Right atrium auricular region (tissue), 2 donors: ENCODE data around the gene HAL. TPM values are rescaled to one million over a fixed set of nuclear protein-coding genes. Genes with fewer than 3 reads are reported as not detected.

Experiments
- DNase-seq: peaks from one replicate; pipeline ENCODE4 v3.0.0-alpha.2; 2019; ENCODE audit warnings: low spot score
- H3K27ac ChIP-seq, 2 donors: fragments of 200-600 bp; sonication (generic); 1 replicate in 1 of 2; 2 replicates in 1 of 2; pipeline ENCODE4 v1.5.1; 2016 to 2019
- H3K27me3 ChIP-seq, 2 donors: fragments of 200-600 bp; sonication (generic); one replicate each; pipeline versions ENCODE4 v1.5.1 to v1.6.0; 2017 to 2019
- H3K36me3 ChIP-seq: fragments of 200-600 bp; sonication (generic); one replicate; pipeline ENCODE4 v1.5.1; 2016
- H3K4me1 ChIP-seq, 2 donors: fragments of 200-600 bp; sonication (generic); one replicate each; pipeline versions ENCODE4 v1.5.1 to v1.6.0; 2017 to 2019
- H3K4me3 ChIP-seq, 2 donors: fragments of 200-600 bp; sonication (generic); 1 replicate in 1 of 2; 2 replicates in 1 of 2; pipeline ENCODE4 v1.5.1; 2017 to 2019; ENCODE audit warnings: mild to moderate bottlenecking in 1 of 2, moderate library complexity in 1 of 2
- H3K9me3 ChIP-seq, 2 donors: fragments of 200-600 bp; sonication (generic); one replicate each; pipeline ENCODE4 v1.5.1; 2019
- CTCF ChIP-seq, 2 donors: fragments of 200-600 bp; sonication (generic); IDR thresholded peaks; one replicate each; pipeline ENCODE4 v1.5.1; 2019; ENCODE audit warnings: antibody characterized with exemption in 2 of 2
- total RNA-seq, 2 donors: library from RNA; depleted of rRNA; stranded (reverse); fragments of >200 nt; gene quantifications; one replicate each; pipeline ENCODE4 v1.1.0, GENCODE V29; 2016

HAL gene
- total RNA-seq, 2 donors from 2014 or later = 0.24 to 0.93 TPM

GRCh38 chr12:96040305-96041133 lies 44.4 kb upstream of the HAL start:
- Histone ChIP-seq H3K27ac (no peak overlapping the region), H3K36me3 (no peaks in the 10 kb centered on the region), H3K4me3 (no peak overlapping the region), H3K4me1 (no peaks in the 10 kb centered on the region), H3K27me3 (no peaks in the 10 kb centered on the region), H3K9me3 (no peaks in the 10 kb centered on the region)
- TF ChIP-seq CTCF (IDR thresholded peaks at IDR 0.05) = no peak
- DNase-seq = no peak

- no peak for DNase-seq
- no peak for TF ChIP-seq CTCF (IDR thresholded peaks at IDR 0.05)
- Histone ChIP-seq H3K27ac (no peak overlapping the region), H3K4me1 (no peaks in the 10 kb centered on the region), H3K4me3 (no peak overlapping the region), H3K36me3 (no peaks in the 10 kb centered on the region), H3K9me3 (no peaks in the 10 kb centered on the region), H3K27me3 (no peaks in the 10 kb centered on the region)
Observed at GRCh38 chr12:96039516-96039915, 43.4 kb upstream of the HAL start.

GRCh38 chr12:96036765-96037455 lies 40.8 kb upstream of the HAL start:
- Histone ChIP-seq H3K9me3 (no peaks in the 10 kb centered on the region), H3K27me3 (no peaks in the 10 kb centered on the region), H3K4me3 (no peak overlapping the region), H3K4me1 (peaks cover 0 to 14% of the 10 kb centered on the region in 2 donors), H3K36me3 (no peaks in the 10 kb centered on the region), H3K27ac (no peak overlapping the region)
- no peak for TF ChIP-seq CTCF (IDR thresholded peaks at IDR 0.05)
- DNase-seq = no peak

- no peak for TF ChIP-seq CTCF (IDR thresholded peaks at IDR 0.05)
- no peaks in the 10 kb centered on the region for H3K27me3 ChIP-seq
- H3K4me1 ChIP-seq = peaks cover 0 to 14% of the 10 kb centered on the region in 2 donors
- H3K36me3 ChIP-seq = no peaks in the 10 kb centered on the region
- H3K27ac ChIP-seq = peak within 1 kb of the TSS; percentile 83 to 88
- no peaks in the 10 kb centered on the region for H3K9me3 ChIP-seq
- peak within 1 kb of the TSS; percentile 88 to 92 for H3K4me3 ChIP-seq
- DNase-seq = peak; percentile 98
Observed at GRCh38 chr12:96035283-96036236, 39.4 kb upstream of the HAL start, which contains the start of gene LTA4H. Gene LTA4H, minus strand, starts transcription at chr12:96035587. Its CDS starts 68 bp downstream, at chr12:96035519.

GRCh38 chr12:96034621-96035282 lies 38.6 kb upstream of the HAL start:
- Histone ChIP-seq H3K27me3 (no peaks in the 10 kb centered on the region), H3K4me1 (peaks cover 0 to 14% of the 10 kb centered on the region in 2 donors), H3K4me3 (peak overlapping the region; percentile 88 to 92), H3K27ac (peak overlapping the region; percentile 83 to 88), H3K36me3 (no peaks in the 10 kb centered on the region), H3K9me3 (no peaks in the 10 kb centered on the region)
- no peak for TF ChIP-seq CTCF (IDR thresholded peaks at IDR 0.05)
- no peak for DNase-seq
